Fibroblast of mammary gland (primary cell): Measurements from ENCODE around the gene STT3B.

Source experiments
- DNase-seq: peaks from one replicate; pipeline ENCODE4 v3.0.0-alpha.2; 2010; ENCODE audit warnings: low read depth
- H3K4me3 ChIP-seq: 2 replicates; pipeline ENCODE4 v1.5.1; 2011; ENCODE audit warnings: low read depth, mild to moderate bottlenecking, low read length, moderate library complexity; ENCODE audit not compliant: control insufficient read depth
- CTCF ChIP-seq: conservative IDR thresholded peaks from 2 replicates; pipeline ENCODE4 v1.5.1; 2011; ENCODE audit warnings: low read depth, low read length, inconsistent platforms; ENCODE audit not compliant: control insufficient read depth, insufficient read depth

The STT3B gene

GRCh38 chr3:31614162-31614921, 81.6 kb downstream of the STT3B start:
- TF ChIP-seq CTCF: no peak
- DNase-seq: peak; percentile 11
- H3K4me3 ChIP-seq: no peak overlapping the region

- no peak overlapping the region for H3K4me3 ChIP-seq
- peak; percentile 14 for DNase-seq
- no peak for TF ChIP-seq CTCF
These were observed 82.5 kb downstream of the STT3B start for GRCh38 chr3:31615071-31615875.

GRCh38 chr3:31616711-31617110, 84.0 kb downstream of the STT3B start:
- no peak for TF ChIP-seq CTCF
- H3K4me3 ChIP-seq: no peak overlapping the region

GRCh38 chr3:31620656-31621055, 87.9 kb downstream of the STT3B start:
- peak; percentile 25 for DNase-seq
- H3K4me3 ChIP-seq: no peak overlapping the region
- TF ChIP-seq CTCF: no peak

More at GRCh38 chr3:31616711-31617110, 84.0 kb downstream of the STT3B start:
- no peak for DNase-seq

- H3K4me3 ChIP-seq: no peak overlapping the region
- DNase-seq: no peak
- TF ChIP-seq CTCF: no peak
These were observed 88.6 kb downstream of the STT3B start for GRCh38 chr3:31621314-31621713.

GRCh38 chr3:31622636-31623288, 90.0 kb downstream of the STT3B start:
- no peak for TF ChIP-seq CTCF
- H3K4me3 ChIP-seq: no peak overlapping the region
- DNase-seq: no peak
